GM19351 (cell line): ENCODE results near the gene SMTN.
A peak's percentile ranks its signal among the peaks of the same experiment; 100 is the strongest.
"Not testable (repeated sequence)": the region's sequence is repeated elsewhere in the genome, so short reads cannot be mapped to it uniquely, and the experiment has no call there.

Experiments
- ATAC-seq: cut with Tn5 transposase; IDR thresholded peaks from one replicate; pipeline ENCODE4 v1.9.1; 2021; ENCODE audit warnings: mild to moderate bottlenecking, moderate library complexity; ENCODE audit not compliant: unreplicated experiment

The SMTN gene

DNA sequence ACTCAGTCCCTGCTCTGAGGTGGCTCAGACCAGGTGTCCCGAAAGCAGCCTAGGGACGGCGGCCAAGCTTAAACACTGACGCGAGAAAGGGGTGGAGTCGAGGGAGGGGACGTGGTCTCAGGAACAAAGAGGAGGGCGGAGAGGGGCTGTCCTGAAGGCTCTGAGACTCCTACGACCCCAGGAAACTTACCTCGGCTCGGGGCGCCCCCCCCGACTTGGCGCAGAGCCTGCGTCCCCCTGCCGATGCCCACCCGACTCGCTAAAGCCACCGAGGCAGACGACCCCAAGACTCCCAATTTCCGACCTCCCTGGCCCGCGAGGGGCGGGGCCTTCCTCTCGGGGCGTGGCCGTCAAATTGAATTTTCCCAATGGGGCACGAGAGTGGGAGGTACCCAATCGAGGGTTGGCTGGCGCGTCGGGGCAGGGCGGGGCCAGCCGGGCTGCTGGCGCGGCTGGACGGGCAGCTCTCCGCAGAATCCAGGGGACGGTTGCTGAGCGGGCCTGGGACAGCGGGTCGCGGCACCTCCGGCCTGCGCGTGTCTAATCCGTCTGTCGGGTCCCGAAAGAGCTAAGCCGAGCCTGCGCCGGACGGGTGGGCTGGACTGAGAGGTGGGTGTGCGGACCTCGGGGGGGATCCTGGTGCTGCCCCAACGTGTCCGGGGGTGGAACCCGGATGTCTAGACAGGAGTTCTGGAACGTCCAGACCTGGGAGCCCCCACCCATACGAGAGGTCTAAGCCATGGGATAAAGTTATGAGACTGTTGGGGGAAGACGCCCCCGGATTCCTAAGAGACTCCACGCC, at the start of gene SMTN:
SMTN (plus strand) TSS at position 471 of the 802 bp plus-strand sequence. CDS start 1,941 bp downstream, outside the sequence.
- ATAC-seq = peak; percentile 67

DNA sequence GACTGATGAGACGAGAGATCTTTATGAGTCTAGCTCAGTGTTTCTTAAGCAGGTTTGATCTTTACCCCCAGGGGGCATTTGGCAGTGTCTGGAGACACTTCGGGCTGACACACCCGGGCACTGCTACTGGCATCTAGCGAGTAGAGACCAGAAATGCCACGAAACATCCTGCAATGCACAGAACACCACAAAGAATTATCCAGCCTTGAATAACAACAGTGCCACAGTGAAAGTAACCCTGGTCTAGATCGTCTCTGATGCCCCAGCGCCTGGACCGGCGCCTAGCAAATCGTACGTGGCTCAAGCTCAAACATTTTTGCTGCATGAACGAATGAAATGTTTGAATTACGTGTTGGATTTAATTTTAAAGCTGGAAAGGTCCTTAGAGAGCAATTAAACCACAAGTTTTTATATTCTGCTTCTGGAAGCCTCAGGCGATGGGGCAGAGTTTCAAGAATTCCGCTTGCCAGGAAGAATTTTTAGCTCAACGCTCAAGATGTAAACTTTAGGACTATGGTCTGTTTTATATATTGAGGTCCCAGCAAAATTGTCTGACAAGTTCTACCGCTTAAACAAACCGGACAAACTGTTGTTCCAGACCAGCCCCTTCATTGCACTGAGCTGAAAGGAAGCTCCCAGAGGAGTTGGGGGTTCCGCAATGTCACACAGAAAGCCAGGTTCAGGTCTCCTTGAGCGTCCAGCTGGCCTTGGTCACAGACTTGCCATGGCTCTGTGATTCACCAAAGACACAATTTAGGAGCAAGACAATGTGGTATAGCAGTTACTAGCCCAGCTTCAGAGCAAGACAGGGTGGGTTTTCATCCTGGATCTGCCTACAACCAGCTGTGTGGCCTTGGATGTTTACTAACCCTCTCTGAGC, 44.2 kb upstream of the SMTN start:
- no peak for ATAC-seq

DNA sequence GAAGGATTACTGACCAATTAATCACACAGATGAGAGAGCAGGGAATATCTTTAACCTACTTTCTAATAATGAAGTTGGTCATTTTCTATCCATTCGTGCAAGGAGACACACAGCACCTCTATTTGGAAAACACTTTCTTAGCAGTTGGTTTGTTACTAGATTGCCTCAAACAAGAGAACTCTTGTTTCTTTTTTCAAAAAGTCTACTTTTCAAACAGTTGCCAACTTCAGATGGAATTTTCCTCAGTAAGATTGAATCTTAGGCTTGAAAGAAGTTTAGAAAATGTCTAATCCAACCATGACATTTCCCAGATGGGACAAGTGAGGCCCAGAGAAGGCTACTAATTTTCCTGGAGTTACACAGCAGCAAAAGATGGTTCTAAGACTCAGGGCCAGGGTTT, 42.4 kb upstream of the SMTN start:
- ATAC-seq = no peak

DNA sequence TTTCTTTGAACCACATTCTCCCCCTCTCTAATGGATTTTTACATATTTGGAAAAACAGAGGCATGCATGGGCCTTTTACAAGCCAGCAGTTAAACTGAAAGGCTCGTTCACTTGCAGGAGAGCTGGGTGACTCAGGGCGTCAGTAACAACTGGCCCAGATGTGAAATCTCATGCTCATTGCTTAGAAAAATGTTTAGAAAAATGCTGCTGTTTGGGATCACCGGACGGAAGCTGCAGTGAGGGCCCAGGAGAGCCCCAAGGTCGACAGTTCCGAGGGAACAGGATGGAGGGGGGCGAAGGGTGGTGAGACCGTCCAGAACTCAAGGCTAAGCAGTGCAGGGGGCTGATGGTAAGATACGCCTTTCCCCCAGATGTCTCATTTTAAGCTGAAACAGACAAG, 41.7 kb upstream of the SMTN start:
- no peak for ATAC-seq

DNA sequence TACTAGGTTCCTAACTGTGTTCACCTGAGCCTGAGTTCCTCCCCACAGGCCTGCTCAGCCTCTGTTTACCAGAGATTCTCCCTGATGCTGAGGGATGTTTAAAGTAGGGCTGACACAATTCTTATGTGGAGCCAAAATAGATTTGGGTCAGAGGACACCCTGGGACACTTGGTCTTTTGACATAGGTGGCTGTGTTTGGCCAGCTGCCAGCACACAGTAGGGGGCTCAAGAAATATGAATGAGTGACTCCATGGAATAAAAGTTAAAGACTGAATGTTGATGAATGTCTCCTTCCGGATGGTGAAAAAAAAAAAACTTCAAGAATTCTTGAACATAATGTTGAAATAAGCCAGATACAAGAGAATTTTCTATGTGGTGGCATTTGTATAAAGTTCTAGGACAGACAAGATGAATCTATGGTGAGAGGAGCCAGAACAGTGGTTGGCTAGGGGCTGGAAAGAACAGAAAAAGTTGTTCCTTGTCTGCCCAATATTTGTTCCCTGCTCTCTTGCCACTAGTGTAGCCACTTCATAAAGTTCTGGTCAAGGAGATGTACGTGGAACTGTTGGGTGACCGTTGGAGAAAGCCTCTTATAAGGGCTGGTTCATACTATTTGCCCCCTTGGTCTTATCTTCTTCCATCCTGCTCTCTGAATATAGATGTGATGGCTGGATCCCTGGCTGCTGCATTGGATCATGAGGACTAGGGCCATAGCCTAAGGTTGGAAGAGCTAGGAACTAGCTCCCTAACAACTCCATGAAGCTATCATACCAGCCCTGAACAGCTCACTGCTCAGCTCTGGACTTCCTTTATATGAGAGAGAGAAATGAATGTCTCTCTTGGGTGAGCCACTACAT, 40.3 kb upstream of the SMTN start:
- no peak for ATAC-seq

DNA sequence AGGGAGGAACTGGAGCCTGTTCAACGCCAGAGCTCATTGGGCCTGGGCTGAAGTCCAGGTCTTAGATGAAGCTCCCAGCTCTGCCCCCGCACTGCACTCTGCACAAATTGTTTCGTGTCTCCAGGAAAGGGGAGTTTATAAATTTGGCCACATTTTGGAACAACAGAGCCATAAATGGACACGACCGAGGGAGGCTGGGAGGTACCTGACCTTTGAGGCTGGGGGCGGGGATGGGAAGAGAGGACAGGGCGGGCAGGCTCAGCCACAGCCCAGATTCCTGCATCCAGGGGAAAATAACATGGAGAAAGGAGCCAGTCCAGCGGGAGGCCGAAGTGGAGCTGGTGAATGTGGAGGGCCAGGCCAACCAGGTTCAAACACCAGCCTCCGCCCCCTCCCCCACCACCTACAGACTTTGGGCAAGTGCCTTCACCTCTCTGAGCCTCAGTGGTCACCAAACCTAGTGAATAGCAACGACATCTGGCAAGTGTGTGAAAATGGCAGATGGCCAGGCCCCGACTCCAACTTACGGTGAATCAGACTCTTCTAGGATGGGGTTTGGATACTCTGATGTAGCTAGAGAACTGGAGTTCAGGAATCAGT, 36.8 kb upstream of the SMTN start:
- no peak for ATAC-seq

DNA sequence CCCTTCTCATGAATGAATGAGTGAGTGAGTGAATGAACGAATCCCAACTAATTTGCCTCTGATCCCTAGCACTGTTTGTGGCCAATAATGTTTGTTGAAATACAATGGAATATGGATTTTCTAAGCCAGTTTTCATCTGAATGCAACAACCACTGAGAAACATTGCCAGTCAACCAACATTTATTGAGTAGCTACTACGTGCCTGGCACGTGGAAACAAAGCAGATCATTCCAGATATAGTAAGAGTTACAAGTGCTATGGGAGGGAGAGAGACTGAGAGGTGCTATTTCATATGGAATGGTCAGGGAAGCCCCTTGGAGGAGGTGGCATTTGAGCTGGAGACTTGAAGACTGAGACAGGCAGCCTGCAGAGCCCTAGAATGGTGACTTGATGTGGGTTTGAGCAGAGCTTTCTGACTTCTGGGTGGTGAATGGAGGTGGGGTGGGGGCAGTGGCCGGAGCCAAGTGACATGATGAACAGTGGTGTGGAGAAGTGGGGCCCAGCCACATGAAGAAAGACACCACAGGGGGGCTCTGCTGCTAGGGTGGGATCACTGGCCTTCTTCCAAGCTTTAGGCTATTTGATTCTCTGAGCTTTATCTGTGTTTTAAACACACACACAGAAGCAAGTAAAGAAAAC, 35.1 kb upstream of the SMTN start:
- no peak for ATAC-seq

DNA sequence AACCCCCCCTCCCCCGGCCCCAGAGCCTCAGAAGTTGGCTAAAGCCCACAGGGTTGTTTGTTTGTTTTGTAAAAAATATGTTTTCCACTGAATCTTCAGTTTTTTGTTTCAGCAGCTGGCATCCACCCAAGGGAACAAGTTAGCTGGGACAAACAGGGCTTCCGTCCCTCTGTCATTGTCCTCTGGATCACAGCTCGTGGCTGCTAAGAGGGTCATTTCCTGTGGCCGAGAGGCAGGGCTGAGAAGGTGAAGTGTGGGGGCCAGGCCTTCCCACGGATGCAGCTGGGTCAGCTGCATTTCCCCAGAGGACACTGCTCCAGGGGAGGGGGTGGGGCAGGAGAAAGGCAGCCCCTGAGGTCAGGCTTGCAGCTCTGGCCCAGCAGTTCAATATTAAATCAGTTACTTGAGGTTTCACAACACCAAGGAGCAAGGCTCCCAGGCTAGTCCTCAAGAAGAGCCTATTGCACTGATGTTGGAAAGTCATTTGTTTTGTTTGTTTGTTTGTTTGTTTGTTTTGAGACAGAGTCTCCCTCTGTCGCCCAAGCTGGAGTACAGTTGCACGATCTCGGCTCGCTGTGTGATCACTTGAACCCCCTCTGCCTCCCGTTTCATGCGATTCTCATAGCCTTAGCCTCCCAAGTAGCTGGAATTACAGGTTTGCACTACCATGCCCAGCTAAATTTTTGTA, 34.4 kb upstream of the SMTN start:
- ATAC-seq = no peak

DNA sequence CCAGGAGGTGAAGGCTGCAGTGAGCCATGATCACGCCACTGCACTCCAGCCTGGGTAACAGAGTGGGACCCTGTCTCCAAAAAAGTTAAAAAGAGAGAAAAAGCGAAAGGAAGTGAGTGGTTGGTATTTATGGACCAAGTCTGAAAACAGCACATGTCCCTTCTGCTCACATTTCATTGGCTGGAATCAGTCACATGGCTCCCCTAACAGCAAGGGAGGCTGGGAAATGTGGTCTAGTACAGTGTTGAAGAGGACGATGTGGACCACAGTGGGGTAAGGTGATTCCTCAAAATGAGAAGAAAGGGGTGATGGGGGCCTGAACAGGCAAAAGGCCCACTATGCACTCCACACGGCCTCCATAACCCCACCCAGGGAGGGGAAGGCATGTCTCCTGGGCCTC, 32.5 kb upstream of the SMTN start:
- ATAC-seq = no peak

DNA sequence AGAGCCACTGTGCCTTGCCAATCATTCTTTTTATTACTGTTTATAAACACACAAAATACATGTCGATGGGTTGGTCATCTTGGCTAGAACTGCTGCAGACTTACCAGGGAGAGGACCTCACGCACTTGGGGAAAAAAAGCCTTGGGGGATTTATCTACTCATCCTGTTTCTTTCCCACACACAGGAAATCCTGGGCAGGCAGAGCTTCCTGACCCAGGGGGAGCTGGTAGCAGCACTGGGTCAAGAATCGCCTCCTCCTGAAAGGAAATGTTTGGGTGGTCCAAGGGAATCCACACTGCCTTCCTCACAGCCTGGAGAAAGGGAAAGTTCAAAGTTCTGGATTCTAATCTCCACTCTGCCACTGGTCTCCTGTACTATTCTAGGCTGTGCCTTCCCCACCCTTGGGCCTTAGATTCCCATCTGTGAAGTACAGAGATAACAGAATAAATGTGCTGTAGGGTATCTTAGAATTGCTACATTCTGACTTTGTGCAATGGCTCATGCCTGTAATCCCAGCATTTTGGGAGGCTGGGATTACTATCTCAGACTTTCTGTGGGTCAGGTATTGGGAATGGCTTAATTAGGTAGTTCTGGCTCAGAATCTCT, 31.2 kb upstream of the SMTN start:
- ATAC-seq = no peak

DNA sequence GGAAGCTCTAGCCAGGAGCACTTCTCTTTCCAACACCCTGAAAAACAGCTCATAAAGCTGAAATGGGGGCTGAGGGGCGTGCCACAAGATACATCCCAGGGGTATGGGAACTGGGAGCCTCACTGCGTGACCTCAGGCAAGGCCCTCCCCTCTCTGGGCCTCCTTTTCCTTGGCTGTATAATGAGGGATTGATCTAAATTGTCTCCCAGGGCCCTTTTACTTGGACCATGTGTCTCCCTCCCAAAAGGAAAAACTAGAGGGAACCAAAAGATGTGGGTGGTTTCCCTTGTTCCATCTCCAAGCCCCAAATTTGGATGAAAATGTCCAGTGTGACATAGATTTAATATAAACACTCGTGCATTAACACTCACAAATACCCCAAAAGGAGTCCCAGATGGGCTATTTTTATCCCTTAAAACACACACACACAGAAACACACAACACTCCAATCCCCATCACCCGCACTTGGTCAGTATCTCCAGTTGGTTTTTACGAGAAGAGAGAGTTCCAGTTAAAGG, 25.9 kb upstream of the SMTN start:
- ATAC-seq = no peak

DNA sequence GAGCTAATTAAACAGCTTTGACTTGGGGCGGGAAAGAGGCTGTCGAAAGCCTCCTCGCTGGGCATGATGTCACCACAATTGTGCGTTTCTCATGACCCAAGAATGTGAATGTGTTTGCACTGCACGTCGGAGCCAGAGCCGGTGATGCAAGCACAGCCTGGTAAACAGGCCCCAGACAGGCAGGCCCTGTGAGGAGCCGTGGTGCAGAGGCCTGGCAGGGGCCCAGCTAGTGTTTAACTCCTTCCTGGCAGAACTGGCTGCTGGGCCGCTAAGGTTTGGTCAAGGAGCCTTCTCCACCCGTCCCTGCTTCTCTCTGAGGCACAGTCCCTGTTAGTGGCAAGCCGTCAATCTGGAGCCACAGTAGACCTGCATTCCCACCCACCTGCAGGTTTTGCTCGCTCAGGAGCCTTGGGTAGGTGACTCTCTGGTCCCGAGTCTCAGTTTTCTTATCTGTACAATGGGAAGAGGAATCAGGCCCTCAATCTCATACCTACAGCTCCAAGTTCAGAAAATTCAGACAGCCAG, 25.4 kb upstream of the SMTN start:
- ATAC-seq = no peak

DNA sequence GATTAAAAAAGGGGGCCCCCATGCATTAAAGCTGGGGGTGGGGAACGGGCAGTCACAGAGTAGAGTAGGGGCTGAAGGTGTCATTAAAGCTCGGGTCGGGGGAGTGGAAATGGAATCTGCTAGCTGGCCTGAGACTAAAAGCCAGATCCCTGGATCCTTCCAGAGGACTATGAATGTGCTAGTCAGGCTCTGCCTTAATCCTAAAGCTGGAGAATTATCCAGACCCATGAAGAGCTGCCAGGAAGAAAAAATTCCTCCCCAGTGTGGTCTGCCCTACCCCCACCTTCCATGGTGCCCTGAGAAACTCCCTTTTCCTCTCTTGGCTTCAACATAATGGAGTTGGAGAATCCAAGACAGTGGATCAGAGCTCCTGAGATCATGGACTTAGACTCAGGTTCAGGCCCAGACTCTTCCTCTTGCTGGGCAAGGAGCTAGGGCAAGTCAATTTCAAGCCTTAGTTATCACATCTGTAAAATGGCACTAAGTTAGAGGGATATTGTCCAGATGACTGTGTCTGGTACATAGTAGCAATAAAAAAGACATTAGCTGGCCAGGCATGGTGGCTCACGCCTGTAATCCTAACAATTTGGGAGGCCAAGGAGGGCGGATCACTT, 24.0 kb upstream of the SMTN start:
- no peak for ATAC-seq

DNA sequence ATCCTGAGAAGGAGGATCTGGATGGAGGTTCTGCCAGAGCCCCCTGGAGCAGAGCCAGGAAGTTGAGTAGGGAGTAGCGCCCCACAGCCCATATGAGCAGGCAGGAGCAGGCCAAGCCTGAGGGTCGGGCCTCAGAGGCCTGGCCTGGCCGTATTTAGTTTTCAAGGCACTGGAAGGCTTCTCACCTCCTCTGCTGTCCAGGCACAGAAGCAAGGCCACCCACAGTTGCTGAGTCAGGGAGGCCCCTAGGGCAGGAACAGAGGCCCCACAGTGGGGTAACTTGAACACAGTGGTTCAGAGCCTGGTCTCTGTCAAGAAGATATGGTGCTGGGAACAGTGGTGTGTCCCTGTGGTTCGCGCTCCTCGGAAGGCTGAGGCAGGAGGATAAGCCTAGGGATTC, 21.5 kb upstream of the SMTN start:
- ATAC-seq = not testable (repeated sequence)

DNA sequence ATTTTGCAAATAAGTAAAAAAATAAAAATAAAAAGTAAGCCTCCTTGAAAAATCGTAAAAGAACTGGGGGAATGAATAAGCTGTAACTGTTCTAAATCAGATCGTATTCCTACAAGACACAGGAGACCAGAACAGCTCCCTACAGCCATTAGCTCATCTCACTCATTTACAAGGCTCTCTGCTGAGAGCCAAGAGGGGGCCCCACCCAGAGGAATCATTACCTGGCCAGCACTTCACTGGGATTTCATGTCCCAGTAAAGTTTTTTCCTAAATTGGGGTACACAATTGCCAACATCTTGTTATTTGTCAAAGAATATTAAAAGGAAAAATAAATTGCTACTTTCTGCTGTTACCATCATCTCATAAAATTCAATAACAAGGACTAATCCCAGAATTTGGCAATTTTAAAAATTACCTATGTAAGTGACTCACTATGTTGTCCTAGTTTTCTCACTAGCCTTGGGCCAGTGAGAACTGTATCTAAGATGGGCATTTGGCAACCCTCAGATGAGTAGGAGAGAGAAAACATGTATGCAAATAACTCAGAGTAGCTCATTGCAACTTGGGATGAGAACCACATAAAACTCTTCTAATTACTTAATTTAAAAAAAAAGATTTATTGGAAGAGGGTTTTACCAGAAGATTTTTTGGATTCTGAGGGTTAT, 18.4 kb upstream of the SMTN start:
- ATAC-seq = no peak

DNA sequence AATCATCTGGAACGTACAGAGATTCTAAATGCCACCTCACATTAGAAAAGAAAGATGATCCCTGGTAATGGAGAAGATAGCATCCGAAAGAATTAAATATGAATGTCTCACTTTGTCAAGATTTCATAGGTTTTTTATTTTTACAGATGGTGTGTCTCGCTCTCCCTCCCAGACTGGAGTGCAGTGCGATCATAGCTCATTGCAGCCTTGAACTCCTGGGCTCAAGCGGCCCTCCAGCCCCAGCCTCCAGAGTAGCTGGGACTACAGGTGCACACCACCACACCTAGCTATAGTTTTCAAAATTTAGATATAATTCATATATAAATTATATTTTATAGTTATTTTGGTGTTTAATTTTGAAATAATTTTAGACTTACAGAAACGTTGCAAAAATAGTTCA, 16.7 kb upstream of the SMTN start:
- ATAC-seq = no peak

DNA sequence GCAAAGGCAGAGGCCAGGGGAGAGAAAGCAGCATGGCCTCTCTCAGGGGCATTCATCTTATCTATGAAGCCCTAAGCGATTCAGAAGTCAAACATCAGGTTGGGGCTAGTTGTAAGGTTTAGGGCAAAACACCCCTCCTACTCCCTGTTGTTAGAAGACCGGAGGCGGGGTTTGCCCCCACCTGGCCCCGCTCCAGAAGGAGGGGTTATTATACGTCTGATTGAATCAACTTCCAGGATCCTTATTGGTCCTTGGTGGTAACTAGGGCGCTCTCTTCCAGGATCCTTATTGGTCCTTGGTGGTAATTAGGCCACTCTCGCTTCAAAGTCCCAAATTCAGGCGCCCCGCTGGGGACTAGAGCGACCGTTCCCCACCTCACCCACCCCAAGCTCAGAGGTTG, 12.1 kb upstream of the SMTN start:
- ATAC-seq = no peak
